IMR-90 (cell line): Measurements from ENCODE around the gene DLD.

Experiments used
- CEBPB ChIP-seq: IDR thresholded peaks from 2 replicates; pipeline ENCODE4 v1.6.1; 2012; ENCODE audit warnings: low read depth, low read length, improper control_type of control experiment
- CTCF ChIP-seq: conservative IDR thresholded peaks from 2 replicates; pipeline ENCODE4 v1.5.1; 2012; ENCODE audit warnings: mild to moderate bottlenecking, low read depth, low read length, improper control_type of control experiment
- FOS ChIP-seq: fragments of 150-350 bp; IDR thresholded peaks from 2 replicates; pipeline ENCODE4 v1.6.1; 2016; ENCODE audit warnings: low read depth, low read length
- POLR2A ChIP-seq: IDR thresholded peaks from 2 replicates; pipeline ENCODE4 v1.6.1; 2012; ENCODE audit warnings: mild to moderate bottlenecking, low read depth, low read length
- RAD21 ChIP-seq: IDR thresholded peaks from 2 replicates; pipeline ENCODE4 v1.6.1; 2012; ENCODE audit warnings: low read length, improper control_type of control experiment
- RCOR1 ChIP-seq: IDR thresholded peaks from 2 replicates; pipeline ENCODE4 v1.6.1; 2012; ENCODE audit warnings: mild to moderate bottlenecking, low read length, improper control_type of control experiment; ENCODE audit not compliant: insufficient replicate concordance
- RFX5 ChIP-seq: IDR thresholded peaks from 2 replicates; pipeline ENCODE4 v1.8.0; 2012; ENCODE audit warnings: low read depth, mild to moderate bottlenecking, low read length, moderate library complexity
- USF2 ChIP-seq: fragments of 150-350 bp; IDR thresholded peaks from 2 replicates; pipeline ENCODE4 v1.6.1; 2017; ENCODE audit warnings: mild to moderate bottlenecking, antibody characterized with exemption, low read length, low read depth
- TF ChIP-seq, protein P1 (sequence below): fragments of 150-350 bp; IDR thresholded peaks from 2 replicates; pipeline ENCODE4 v1.6.1; 2016; ENCODE audit warnings: low read depth, mild to moderate bottlenecking, low read length, moderate library complexity, borderline replicate concordance

- TF ChIP-seq CTCF = no peak
- TF ChIP-seq POLR2A = no peak
- no peak for TF ChIP-seq CEBPB
- TF ChIP-seq RCOR1 = no peak
- TF ChIP-seq RAD21 = no peak
- TF ChIP-seq RFX5 = no peak
- TF ChIP-seq FOS = no peak
- TF ChIP-seq, protein P1, sequence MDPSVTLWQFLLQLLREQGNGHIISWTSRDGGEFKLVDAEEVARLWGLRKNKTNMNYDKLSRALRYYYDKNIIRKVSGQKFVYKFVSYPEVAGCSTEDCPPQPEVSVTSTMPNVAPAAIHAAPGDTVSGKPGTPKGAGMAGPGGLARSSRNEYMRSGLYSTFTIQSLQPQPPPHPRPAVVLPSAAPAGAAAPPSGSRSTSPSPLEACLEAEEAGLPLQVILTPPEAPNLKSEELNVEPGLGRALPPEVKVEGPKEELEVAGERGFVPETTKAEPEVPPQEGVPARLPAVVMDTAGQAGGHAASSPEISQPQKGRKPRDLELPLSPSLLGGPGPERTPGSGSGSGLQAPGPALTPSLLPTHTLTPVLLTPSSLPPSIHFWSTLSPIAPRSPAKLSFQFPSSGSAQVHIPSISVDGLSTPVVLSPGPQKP = no peak
- no peak for TF ChIP-seq USF2
These were observed 71.8 kb downstream of the DLD start for GRCh38 chr7:107962817-107963216.
